Measurements from ENCODE around the gene MTHFD1L. TPM values are rescaled to one million over a fixed set of nuclear protein-coding genes. Genes with fewer than 3 reads are reported as not detected.

MTHFD1L gene
- total and polyA plus RNA-seq, 2 of the 8 experiments (the other 6 are each of a cell fraction or from before 2014, with no cell fraction given) = 29.2 to 105 TPM

- no peak for TF ChIP-seq CHD7 (IDR thresholded peaks at IDR 0.05; ENCODE audit: insufficient replicate concordance, low read length)
- no peak for TF ChIP-seq ATF2 (IDR thresholded peaks at IDR 0.05; ENCODE audit: low read length)
- TF ChIP-seq HDAC2 (IDR thresholded peaks at IDR 0.05; ENCODE audit: borderline replicate concordance in 1 of 2, low read depth in 2 of 2, low read length in 2 of 2) = no peak
- no peak for TF ChIP-seq CBX8 (IDR thresholded peaks at IDR 0.05; ENCODE audit: borderline replicate concordance, low read depth, low read length)
Measured at GRCh38 chr6:150959166-150959565, 93.7 kb downstream of the MTHFD1L start (continued).

Measured in H1 (cell line).